GM23338 (cell line): ENCODE data around the gene TBCD. TPM values are rescaled to one million over a fixed set of nuclear protein-coding genes. Genes with fewer than 3 reads are reported as not detected.

Experiments used
- ATAC-seq: fragments of 200-7000 bp; cut with Tn5 transposase; 3 replicates; pipeline ENCODE4 v1.9.1; 2020
- DNase-seq: peaks from one replicate; pipeline ENCODE4 v3.0.0-alpha.2; 2015; ENCODE audit warnings: low spot score
- H2AFZ ChIP-seq: fragments of 200-600 bp; sonication (generic); 2 replicates; pipeline ENCODE4 v1.8.0; 2016; ENCODE audit warnings: antibody characterized with exemption, mild to moderate bottlenecking, moderate library complexity
- H3F3A ChIP-seq: fragments of 200-600 bp; sonication (generic); replicated peaks from 2 replicates; pipeline ENCODE4 v1.8.0; 2017; ENCODE audit warnings: antibody characterized with exemption, mixed run types, low read depth
- H3K27ac ChIP-seq: fragments of 200-600 bp; sonication (generic); 2 replicates; pipeline ENCODE4 v1.6.1; 2016; ENCODE audit warnings: low read depth
- H3K27me3 ChIP-seq: fragments of 200-600 bp; sonication (generic); 2 replicates; pipeline ENCODE4 v1.8.0; 2016; ENCODE audit warnings: mild to moderate bottlenecking, mixed run types, moderate library complexity; ENCODE audit not compliant: insufficient read depth
- H3K36me3 ChIP-seq: fragments of 200-600 bp; sonication (generic); 2 replicates; pipeline ENCODE4 v1.8.0; 2016; ENCODE audit warnings: mild to moderate bottlenecking; ENCODE audit not compliant: insufficient read depth
- H3K4me1 ChIP-seq: fragments of 200-600 bp; sonication (generic); 2 replicates; pipeline ENCODE4 v1.8.0; 2016; ENCODE audit warnings: mild to moderate bottlenecking, moderate library complexity; ENCODE audit not compliant: insufficient read depth
- H3K4me2 ChIP-seq: fragments of 200-600 bp; sonication (generic); 2 replicates; pipeline ENCODE4 v1.7.1; 2017; ENCODE audit warnings: mixed run types
- H3K4me3 ChIP-seq: fragments of 200-600 bp; sonication (generic); 2 replicates; pipeline ENCODE4 v1.6.1; 2016; ENCODE audit warnings: mixed run types
- H3K79me2 ChIP-seq: fragments of 200-600 bp; sonication (generic); replicated peaks from 2 replicates; pipeline ENCODE4 v1.8.0; 2017; ENCODE audit warnings: mild to moderate bottlenecking; ENCODE audit not compliant: insufficient read depth
- H3K9me2 ChIP-seq: fragments of 200-600 bp; sonication (generic); 2 replicates; pipeline ENCODE4 v1.8.0; 2017; ENCODE audit not compliant: insufficient read depth
- H4K20me1 ChIP-seq: fragments of 200-600 bp; sonication (generic); replicated peaks from 2 replicates; pipeline ENCODE4 v1.8.0; 2017; ENCODE audit warnings: mild to moderate bottlenecking; ENCODE audit not compliant: insufficient read depth
- H3K27ac Mint-ChIP-seq: 2 replicates; pipeline ENCODE4 v1.8.0; 2020; ENCODE audit warnings: inconsistent platforms, mild to moderate bottlenecking, moderate library complexity, mixed read lengths
- H3K27me3 Mint-ChIP-seq: 3 replicates; pipeline ENCODE4 v1.8.0; 2022; ENCODE audit warnings: low read depth, mild to moderate bottlenecking, moderate library complexity, mixed read lengths, inconsistent platforms; ENCODE audit not compliant: insufficient read depth, poor library complexity
- H3K36me3 Mint-ChIP-seq: 3 replicates; pipeline ENCODE4 v1.8.0; 2021; ENCODE audit warnings: low read depth, mild to moderate bottlenecking, inconsistent platforms, moderate library complexity, mixed read lengths
- H3K4me1 Mint-ChIP-seq: 3 replicates; pipeline ENCODE4 v1.8.0; 2020; ENCODE audit warnings: mild to moderate bottlenecking, inconsistent platforms, mixed read lengths
- H3K4me3 Mint-ChIP-seq: 3 replicates; pipeline ENCODE4 v1.8.0; 2021; ENCODE audit warnings: moderate library complexity, mild to moderate bottlenecking, inconsistent platforms, mixed read lengths
- H3K9me3 Mint-ChIP-seq: 3 replicates; pipeline ENCODE4 v1.8.0; 2020; ENCODE audit warnings: moderate library complexity, mild to moderate bottlenecking, inconsistent platforms, mixed read lengths
- CREB1 ChIP-seq: fragments of 250-450 bp; sonication (Bioruptor Pico); IDR thresholded peaks from 2 replicates; pipeline ENCODE4 v1.5.0; 2020; ENCODE audit warnings: low read depth, mild to moderate bottlenecking, moderate library complexity
- EZH2 ChIP-seq: fragments of 200-600 bp; sonication (generic); IDR thresholded peaks from one replicate; pipeline ENCODE4 v1.8.0; 2017; ENCODE audit warnings: antibody characterized with exemption, mild to moderate bottlenecking, low read depth; ENCODE audit not compliant: unreplicated experiment
- EZH2phosphoT487 ChIP-seq: fragments of 200-600 bp; sonication (generic); IDR thresholded peaks from one replicate; pipeline ENCODE4 v1.8.1; 2018; ENCODE audit warnings: antibody characterized with exemption; ENCODE audit not compliant: unreplicated experiment
- NANOG ChIP-seq: IDR thresholded peaks from 2 replicates; pipeline ENCODE4 v1.6.1; 2016; ENCODE audit warnings: antibody characterized with exemption, borderline replicate concordance
- POLR2AphosphoS5 ChIP-seq: IDR thresholded peaks from 2 replicates; pipeline ENCODE4 v1.6.1; 2016; ENCODE audit warnings: antibody characterized with exemption, low read depth
- STAT1 ChIP-seq: IDR thresholded peaks from one replicate; pipeline ENCODE4 v1.6.1; 2016; ENCODE audit warnings: antibody characterized with exemption; ENCODE audit not compliant: unreplicated experiment
- ZNF114 ChIP-seq: fragments of 250-450 bp; sonication (Bioruptor Pico); IDR thresholded peaks from 2 replicates; pipeline ENCODE4 v1.5.0; 2020; ENCODE audit warnings: mild to moderate bottlenecking, moderate library complexity
- ZNF331 ChIP-seq: fragments of 250-450 bp; sonication (Bioruptor Pico); IDR thresholded peaks from 2 replicates; pipeline ENCODE4 v1.5.0; 2020; ENCODE audit warnings: low read depth, mild to moderate bottlenecking, moderate library complexity
- polyA plus RNA-seq: library from polyadenylated mRNA; unstranded; fragments of >200 nt; fragmentation: Nextera tagmentation; extraction: Ambion mirVana; gene quantifications from 2 replicates; pipeline ENCODE4 v1.2.1, GENCODE V29; 2016
- total RNA-seq: library from RNA; depleted of rRNA; stranded (reverse); fragments of >200 nt; shearing (Covaris generic); gene quantifications from 2 replicates; pipeline ENCODE4 v1.2.3, GENCODE V29; 2014
- TF ChIP-seq, protein P1 (sequence below): IDR thresholded peaks from 2 replicates; pipeline ENCODE4 v1.6.1; 2016; ENCODE audit warnings: antibody characterized with exemption
- TF ChIP-seq, protein P2 (sequence below): IDR thresholded peaks from one replicate; pipeline ENCODE4 v1.6.1; 2018; ENCODE audit warnings: antibody characterized with exemption; ENCODE audit not compliant: unreplicated experiment
- TF ChIP-seq, protein P3 (sequence below), 2 experiments: fragments of 200-600 bp in 1 of 2; sonication (generic) in 1 of 2; conservative IDR thresholded peaks; 2 replicates each; pipeline versions ENCODE4 v1.5.1 to v1.6.1; 2016 to 2017; ENCODE audit warnings: antibody characterized with exemption in 2 of 2, low read depth in 2 of 2, mild to moderate bottlenecking in 2 of 2, moderate library complexity in 1 of 2
- TF ChIP-seq, protein P4 (sequence below): fragments of 250-450 bp; sonication (Bioruptor Pico); IDR thresholded peaks from 2 replicates; pipeline ENCODE4 v1.5.0; 2020; ENCODE audit warnings: mild to moderate bottlenecking, moderate library complexity

The TBCD gene
- total and polyA plus RNA-seq, 2 experiments from 2014 or later = 75.0 to 116 TPM

DNA sequence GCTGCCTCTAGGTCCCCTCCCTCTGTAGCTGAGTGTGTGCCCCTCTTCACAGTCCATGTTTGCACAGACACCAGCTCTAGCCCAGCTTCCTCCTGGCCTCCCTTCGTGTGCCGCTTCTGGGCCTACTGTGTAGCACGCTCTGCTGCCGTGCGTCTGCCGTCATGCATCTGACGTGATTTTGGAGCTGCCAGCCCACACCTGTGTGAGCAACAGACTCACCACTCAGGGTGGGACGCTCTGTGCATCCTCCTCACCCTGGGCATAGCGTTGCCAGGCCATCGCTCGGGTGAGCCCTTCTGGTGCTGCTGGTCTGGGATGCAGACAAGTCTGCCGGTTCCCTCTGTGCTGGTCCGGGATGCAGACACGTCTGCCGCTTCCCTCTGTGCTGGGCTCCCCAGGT is 127.4 kb downstream of the TBCD start (continued):
- TF ChIP-seq STAT1 (no peak), EZH2phosphoT487 (no peak), EZH2 (no peak)

DNA sequence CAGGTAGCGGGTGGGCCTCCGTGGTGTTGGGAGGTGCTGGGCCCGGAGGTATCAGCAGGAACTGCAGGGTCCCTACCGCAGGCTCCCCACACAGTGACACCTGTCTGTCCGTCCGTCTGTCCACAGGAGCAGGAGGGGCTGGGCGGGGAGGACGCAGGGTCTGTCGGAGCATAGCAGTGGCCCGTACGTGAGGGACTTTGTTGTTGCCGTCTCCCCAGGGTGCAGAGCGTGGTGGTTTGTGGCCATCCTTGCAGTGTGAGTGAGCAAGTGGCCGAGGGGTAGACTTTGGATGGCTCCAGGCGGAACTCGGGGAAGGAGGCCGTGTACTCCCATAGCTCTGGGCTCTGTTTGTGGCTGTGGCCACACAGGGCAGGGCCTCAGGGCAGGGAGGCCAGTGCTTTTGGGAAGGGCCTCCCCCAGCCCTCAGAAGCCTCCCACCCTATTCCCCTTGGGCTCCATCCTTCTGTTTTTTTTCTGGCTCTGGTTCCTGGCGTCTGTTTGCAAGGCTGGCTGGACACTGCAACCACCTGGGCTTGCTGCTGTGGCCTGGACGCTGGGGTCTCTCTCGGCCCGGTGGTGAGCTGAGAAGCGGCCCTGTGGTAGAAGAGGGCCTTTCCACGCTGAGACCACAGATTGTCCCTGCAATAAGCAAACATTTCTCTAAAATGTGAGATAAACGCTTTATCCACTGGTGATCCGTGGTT is 128.9 kb downstream of the TBCD start:
- Histone ChIP-seq H3K4me1 (no peaks in the 10 kb centered on the region), H3K4me2 (no peak overlapping the region), H3K79me2 (peaks cover 61% of the 10 kb centered on the region), H3K27ac (no peak overlapping the region), H3K36me3 (no peaks in the 10 kb centered on the region), H3K9me2 (no peaks in the 10 kb centered on the region), H3K4me3 (no peak overlapping the region), H3K27me3 (no peaks in the 10 kb centered on the region), H2AFZ (no peak overlapping the region), H4K20me1 (peaks cover 2% of the 10 kb centered on the region; the same call in 1 of the 2 replicates), H3F3A (no peaks in the 10 kb centered on the region)
- Mint-ChIP-seq H3K27me3 (peaks cover 3% of the 10 kb centered on the region), H3K4me1 (peaks cover 30% of the 10 kb centered on the region), H3K4me3 (no peak overlapping the region), H3K27ac (0 out of 2 replicates have a peak overlapping the region, but pooled peaks have one; percentile 1), H3K9me3 (no peaks in the 10 kb centered on the region), H3K36me3 (peaks cover 13% of the 10 kb centered on the region)
- ATAC-seq (no peak), DNase-seq (no peak)
- TF ChIP-seq STAT1 = no peak
- TF ChIP-seq, protein P1, sequence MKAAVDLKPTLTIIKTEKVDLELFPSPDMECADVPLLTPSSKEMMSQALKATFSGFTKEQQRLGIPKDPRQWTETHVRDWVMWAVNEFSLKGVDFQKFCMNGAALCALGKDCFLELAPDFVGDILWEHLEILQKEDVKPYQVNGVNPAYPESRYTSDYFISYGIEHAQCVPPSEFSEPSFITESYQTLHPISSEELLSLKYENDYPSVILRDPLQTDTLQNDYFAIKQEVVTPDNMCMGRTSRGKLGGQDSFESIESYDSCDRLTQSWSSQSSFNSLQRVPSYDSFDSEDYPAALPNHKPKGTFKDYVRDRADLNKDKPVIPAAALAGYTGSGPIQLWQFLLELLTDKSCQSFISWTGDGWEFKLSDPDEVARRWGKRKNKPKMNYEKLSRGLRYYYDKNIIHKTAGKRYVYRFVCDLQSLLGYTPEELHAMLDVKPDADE = no peak
- TF ChIP-seq ZNF114 (CRISPR knock-in tag) = no peak
- no peak for TF ChIP-seq CREB1 (CRISPR knock-in tag)
- TF ChIP-seq, protein P2, sequence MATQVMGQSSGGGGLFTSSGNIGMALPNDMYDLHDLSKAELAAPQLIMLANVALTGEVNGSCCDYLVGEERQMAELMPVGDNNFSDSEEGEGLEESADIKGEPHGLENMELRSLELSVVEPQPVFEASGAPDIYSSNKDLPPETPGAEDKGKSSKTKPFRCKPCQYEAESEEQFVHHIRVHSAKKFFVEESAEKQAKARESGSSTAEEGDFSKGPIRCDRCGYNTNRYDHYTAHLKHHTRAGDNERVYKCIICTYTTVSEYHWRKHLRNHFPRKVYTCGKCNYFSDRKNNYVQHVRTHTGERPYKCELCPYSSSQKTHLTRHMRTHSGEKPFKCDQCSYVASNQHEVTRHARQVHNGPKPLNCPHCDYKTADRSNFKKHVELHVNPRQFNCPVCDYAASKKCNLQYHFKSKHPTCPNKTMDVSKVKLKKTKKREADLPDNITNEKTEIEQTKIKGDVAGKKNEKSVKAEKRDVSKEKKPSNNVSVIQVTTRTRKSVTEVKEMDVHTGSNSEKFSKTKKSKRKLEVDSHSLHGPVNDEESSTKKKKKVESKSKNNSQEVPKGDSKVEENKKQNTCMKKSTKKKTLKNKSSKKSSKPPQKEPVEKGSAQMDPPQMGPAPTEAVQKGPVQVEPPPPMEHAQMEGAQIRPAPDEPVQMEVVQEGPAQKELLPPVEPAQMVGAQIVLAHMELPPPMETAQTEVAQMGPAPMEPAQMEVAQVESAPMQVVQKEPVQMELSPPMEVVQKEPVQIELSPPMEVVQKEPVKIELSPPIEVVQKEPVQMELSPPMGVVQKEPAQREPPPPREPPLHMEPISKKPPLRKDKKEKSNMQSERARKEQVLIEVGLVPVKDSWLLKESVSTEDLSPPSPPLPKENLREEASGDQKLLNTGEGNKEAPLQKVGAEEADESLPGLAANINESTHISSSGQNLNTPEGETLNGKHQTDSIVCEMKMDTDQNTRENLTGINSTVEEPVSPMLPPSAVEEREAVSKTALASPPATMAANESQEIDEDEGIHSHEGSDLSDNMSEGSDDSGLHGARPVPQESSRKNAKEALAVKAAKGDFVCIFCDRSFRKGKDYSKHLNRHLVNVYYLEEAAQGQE = no peak
- TF ChIP-seq EZH2phosphoT487 = no peak
- TF ChIP-seq, protein P3, sequence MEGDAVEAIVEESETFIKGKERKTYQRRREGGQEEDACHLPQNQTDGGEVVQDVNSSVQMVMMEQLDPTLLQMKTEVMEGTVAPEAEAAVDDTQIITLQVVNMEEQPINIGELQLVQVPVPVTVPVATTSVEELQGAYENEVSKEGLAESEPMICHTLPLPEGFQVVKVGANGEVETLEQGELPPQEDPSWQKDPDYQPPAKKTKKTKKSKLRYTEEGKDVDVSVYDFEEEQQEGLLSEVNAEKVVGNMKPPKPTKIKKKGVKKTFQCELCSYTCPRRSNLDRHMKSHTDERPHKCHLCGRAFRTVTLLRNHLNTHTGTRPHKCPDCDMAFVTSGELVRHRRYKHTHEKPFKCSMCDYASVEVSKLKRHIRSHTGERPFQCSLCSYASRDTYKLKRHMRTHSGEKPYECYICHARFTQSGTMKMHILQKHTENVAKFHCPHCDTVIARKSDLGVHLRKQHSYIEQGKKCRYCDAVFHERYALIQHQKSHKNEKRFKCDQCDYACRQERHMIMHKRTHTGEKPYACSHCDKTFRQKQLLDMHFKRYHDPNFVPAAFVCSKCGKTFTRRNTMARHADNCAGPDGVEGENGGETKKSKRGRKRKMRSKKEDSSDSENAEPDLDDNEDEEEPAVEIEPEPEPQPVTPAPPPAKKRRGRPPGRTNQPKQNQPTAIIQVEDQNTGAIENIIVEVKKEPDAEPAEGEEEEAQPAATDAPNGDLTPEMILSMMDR (conservative IDR thresholded peaks at IDR 0.05; ENCODE audit: low read depth in 2 of 2) = no peak
- TF ChIP-seq ZNF331 (CRISPR knock-in tag) = no peak
- no peak for TF ChIP-seq EZH2
- TF ChIP-seq POLR2AphosphoS5 = no peak
- TF ChIP-seq, protein P4, sequence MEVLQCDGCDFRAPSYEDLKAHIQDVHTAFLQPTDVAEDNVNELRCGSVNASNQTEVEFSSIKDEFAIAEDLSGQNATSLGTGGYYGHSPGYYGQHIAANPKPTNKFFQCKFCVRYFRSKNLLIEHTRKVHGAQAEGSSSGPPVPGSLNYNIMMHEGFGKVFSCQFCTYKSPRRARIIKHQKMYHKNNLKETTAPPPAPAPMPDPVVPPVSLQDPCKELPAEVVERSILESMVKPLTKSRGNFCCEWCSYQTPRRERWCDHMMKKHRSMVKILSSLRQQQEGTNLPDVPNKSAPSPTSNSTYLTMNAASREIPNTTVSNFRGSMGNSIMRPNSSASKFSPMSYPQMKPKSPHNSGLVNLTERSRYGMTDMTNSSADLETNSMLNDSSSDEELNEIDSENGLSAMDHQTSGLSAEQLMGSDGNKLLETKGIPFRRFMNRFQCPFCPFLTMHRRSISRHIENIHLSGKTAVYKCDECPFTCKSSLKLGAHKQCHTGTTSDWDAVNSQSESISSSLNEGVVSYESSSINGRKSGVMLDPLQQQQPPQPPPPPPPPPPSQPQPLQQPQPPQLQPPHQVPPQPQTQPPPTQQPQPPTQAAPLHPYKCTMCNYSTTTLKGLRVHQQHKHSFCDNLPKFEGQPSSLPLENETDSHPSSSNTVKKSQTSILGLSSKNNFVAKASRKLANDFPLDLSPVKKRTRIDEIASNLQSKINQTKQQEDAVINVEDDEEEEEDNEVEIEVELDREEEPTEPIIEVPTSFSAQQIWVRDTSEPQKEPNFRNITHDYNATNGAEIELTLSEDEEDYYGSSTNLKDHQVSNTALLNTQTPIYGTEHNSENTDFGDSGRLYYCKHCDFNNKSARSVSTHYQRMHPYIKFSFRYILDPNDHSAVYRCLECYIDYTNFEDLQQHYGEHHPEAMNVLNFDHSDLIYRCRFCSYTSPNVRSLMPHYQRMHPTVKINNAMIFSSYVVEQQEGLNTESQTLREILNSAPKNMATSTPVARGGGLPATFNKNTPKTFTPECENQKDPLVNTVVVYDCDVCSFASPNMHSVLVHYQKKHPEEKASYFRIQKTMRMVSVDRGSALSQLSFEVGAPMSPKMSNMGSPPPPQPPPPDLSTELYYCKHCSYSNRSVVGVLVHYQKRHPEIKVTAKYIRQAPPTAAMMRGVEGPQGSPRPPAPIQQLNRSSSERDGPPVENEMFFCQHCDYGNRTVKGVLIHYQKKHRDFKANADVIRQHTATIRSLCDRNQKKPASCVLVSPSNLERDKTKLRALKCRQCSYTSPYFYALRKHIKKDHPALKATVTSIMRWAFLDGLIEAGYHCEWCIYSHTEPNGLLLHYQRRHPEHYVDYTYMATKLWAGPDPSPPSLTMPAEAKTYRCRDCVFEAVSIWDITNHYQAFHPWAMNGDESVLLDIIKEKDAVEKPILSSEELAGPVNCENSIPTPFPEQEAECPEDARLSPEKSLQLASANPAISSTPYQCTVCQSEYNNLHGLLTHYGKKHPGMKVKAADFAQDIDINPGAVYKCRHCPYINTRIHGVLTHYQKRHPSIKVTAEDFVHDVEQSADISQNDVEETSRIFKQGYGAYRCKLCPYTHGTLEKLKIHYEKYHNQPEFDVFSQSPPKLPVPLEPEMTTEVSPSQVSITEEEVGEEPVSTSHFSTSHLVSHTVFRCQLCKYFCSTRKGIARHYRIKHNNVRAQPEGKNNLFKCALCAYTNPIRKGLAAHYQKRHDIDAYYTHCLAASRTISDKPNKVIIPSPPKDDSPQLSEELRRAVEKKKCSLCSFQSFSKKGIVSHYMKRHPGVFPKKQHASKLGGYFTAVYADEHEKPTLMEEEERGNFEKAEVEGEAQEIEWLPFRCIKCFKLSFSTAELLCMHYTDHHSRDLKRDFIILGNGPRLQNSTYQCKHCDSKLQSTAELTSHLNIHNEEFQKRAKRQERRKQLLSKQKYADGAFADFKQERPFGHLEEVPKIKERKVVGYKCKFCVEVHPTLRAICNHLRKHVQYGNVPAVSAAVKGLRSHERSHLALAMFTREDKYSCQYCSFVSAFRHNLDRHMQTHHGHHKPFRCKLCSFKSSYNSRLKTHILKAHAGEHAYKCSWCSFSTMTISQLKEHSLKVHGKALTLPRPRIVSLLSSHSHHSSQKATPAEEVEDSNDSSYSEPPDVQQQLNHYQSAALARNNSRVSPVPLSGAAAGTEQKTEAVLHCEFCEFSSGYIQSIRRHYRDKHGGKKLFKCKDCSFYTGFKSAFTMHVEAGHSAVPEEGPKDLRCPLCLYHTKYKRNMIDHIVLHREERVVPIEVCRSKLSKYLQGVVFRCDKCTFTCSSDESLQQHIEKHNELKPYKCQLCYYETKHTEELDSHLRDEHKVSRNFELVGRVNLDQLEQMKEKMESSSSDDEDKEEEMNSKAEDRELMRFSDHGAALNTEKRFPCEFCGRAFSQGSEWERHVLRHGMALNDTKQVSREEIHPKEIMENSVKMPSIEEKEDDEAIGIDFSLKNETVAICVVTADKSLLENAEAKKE (CRISPR knock-in tag) = no peak
- TF ChIP-seq NANOG = no peak
